Measurements from ENCODE around the gene TSPYL4. TPM values are rescaled to one million over a fixed set of nuclear protein-coding genes. Genes with fewer than 3 reads are reported as not detected.

TSPYL4 gene
- total and polyA plus RNA-seq, 5 donors, result 21.4 to 43.6 (median 41.2) TPM

GRCh38 chr6:116206231-116206903 is 47.5 kb downstream of the TSPYL4 start:
- WGBS, result 93% methylated on average over 1 of the region's 1 CpG
- Histone ChIP-seq H3K27ac (ENCODE audit: low read length) (no peak overlapping the region), H3K9me3 (ENCODE audit: control insufficient read depth, low read length) (no peaks in the 10 kb centered on the region), H3K4me1 (ENCODE audit: control insufficient read depth, insufficient read depth, low read length) (peaks cover 4% of the 10 kb centered on the region), H3K4me3 (ENCODE audit: low read length) (no peak overlapping the region), H3K27me3 (ENCODE audit: control insufficient read depth, insufficient read depth) (no peaks in the 10 kb centered on the region)
- intact Hi-C loops (cut with DNase I), result no loop called here
- ATAC-seq, result no peak
- no peak for DNase-seq

- DNase-seq (no peak), ATAC-seq (no peak)
- Histone ChIP-seq H3K4me3 (ENCODE audit: low read length) (no peak overlapping the region), H3K27me3 (ENCODE audit: control insufficient read depth, insufficient read depth) (no peaks in the 10 kb centered on the region), H3K27ac (ENCODE audit: low read length) (no peak overlapping the region), H3K4me1 (ENCODE audit: control insufficient read depth, insufficient read depth, low read length) (peaks cover 1% of the 10 kb centered on the region), H3K9me3 (ENCODE audit: control insufficient read depth, low read length) (no peaks in the 10 kb centered on the region)
- 52% methylated on average over 2 of the region's 2 CpGs for WGBS
- intact Hi-C loops (cut with DNase I), result no loop called here
Observed at GRCh38 chr6:116205281-116205680, 48.6 kb downstream of the TSPYL4 start.

- Histone ChIP-seq H3K9me3 (ENCODE audit: control insufficient read depth, low read length) (no peaks in the 10 kb centered on the region), H3K27me3 (ENCODE audit: control insufficient read depth, insufficient read depth) (no peaks in the 10 kb centered on the region), H3K4me3 (ENCODE audit: low read length) (no peak overlapping the region), H3K4me1 (ENCODE audit: control insufficient read depth, insufficient read depth, low read length) (peaks cover 1% of the 10 kb centered on the region), H3K27ac (ENCODE audit: low read length) (no peak overlapping the region)
- ATAC-seq (no peak), DNase-seq (no peak)
- intact Hi-C loops (cut with DNase I), result no loop called here
- 86% methylated on average over 2 of the region's 2 CpGs for WGBS
Observed at GRCh38 chr6:116201538-116201937, 52.3 kb downstream of the TSPYL4 start.

- intact Hi-C loops (cut with DNase I), result no loop called here
Observed at GRCh38 chr6:116200619-116201249, 53.1 kb downstream of the TSPYL4 start.

More at GRCh38 chr6:116200619-116201249, 53.1 kb downstream of the TSPYL4 start:
- WGBS, result 89% methylated on average over 3 of the region's 3 CpGs
- H3K4me3 ChIP-seq (ENCODE audit: low read length), result no peak overlapping the region
- ATAC-seq (no peak), DNase-seq (no peak)
- no peaks in the 10 kb centered on the region for H3K27me3 ChIP-seq (ENCODE audit: control insufficient read depth, insufficient read depth)
- H3K27ac ChIP-seq (ENCODE audit: low read length), result no peak overlapping the region
- no peaks in the 10 kb centered on the region for H3K9me3 ChIP-seq (ENCODE audit: control insufficient read depth, low read length)
- H3K4me1 ChIP-seq (ENCODE audit: control insufficient read depth, insufficient read depth, low read length), result peaks cover 1% of the 10 kb centered on the region

Other genes with a start within 250 kb of the TSPYL4 start
- 1 to 10 TPM; 2.6 to 5.8 (median 4.4) TPM for gene FRK, start 193.2 kb downstream of the TSPYL4 start, total RNA-seq
- 1.00 TPM for gene FRK, start 193.2 kb downstream of the TSPYL4 start, polyA plus RNA-seq
- gene NT5DC1, start 153.2 kb downstream of the TSPYL4 start, total RNA-seq, result 10 to 100 TPM; 42.0 to 61.7 (median 52.2) TPM
- 10.2 TPM for gene NT5DC1, start 153.2 kb downstream of the TSPYL4 start, polyA plus RNA-seq
- not detected for gene COL10A1, start 127.9 kb downstream of the TSPYL4 start, total RNA-seq
- 0.05 TPM for gene COL10A1, start 127.9 kb downstream of the TSPYL4 start, polyA plus RNA-seq
- 10 to 100 TPM; 90.2 to 98.2 (median 96.3) TPM for gene TSPYL1, start 25.9 kb upstream of the TSPYL4 start, total RNA-seq
- 34.9 TPM for gene TSPYL1, start 25.9 kb upstream of the TSPYL4 start, polyA plus RNA-seq
- gene DSE, start 116.9 kb upstream of the TSPYL4 start, total RNA-seq, result 10 to 100 TPM; 16.5 to 34.3 (median 24.9) TPM
- 6.9 TPM for gene DSE, start 116.9 kb upstream of the TSPYL4 start, polyA plus RNA-seq
- 1 to 10 TPM; 3.0 to 4.8 (median 3.8) TPM for gene CALHM6, start 207.3 kb upstream of the TSPYL4 start, total RNA-seq
- 5.9 TPM for gene CALHM6, start 207.3 kb upstream of the TSPYL4 start, polyA plus RNA-seq

All from right cardiac atrium (tissue), 5 donors.